Transverse colon (tissue), 4 donors: ENCODE data around the gene GPC6. TPM values are rescaled to one million over a fixed set of nuclear protein-coding genes. Genes with fewer than 3 reads are reported as not detected.
"Not testable (repeated sequence)": the region's sequence is repeated elsewhere in the genome, so short reads cannot be mapped to it uniquely, and the experiment has no call there.

Source experiments
- DNase-seq: peaks from one replicate; pipeline ENCODE4 v3.0.0-alpha.2; 2019
- H3K27ac ChIP-seq, 4 donors: fragments of 200-600 bp; sonication (generic); 2 replicates each; pipeline ENCODE4 v1.5.1; 2016 to 2018; ENCODE audit warnings: inconsistent platforms in 4 of 4
- H3K27me3 ChIP-seq: fragments of 200-600 bp; sonication (generic); 2 replicates; pipeline ENCODE4 v1.5.1; 2017; ENCODE audit warnings: inconsistent platforms
- H3K36me3 ChIP-seq, 4 donors: fragments of 200-600 bp; sonication (generic); 2 replicates each; pipeline ENCODE4 v1.5.1; 2017 to 2019; ENCODE audit warnings: inconsistent platforms in 4 of 4
- H3K4me1 ChIP-seq, 4 donors: fragments of 200-600 bp; sonication (generic); 2 replicates each; pipeline ENCODE4 v1.5.1; 2017 to 2020; ENCODE audit warnings: inconsistent platforms in 4 of 4
- H3K4me3 ChIP-seq, 4 donors: fragments of 200-600 bp; sonication (generic); 1 replicate in 1 of 4; 2 replicates in 3 of 4; pipeline versions ENCODE4 v1.5.1 to v1.6.1; 2017 to 2019; ENCODE audit warnings: inconsistent platforms in 4 of 4
- H3K9me3 ChIP-seq, 2 donors: fragments of 200-600 bp; sonication (generic); 2 replicates each; pipeline ENCODE4 v1.5.1; 2017 to 2019; ENCODE audit warnings: inconsistent platforms in 2 of 2
- EP300 ChIP-seq: sonication (generic); formaldehyde crosslinking; IDR thresholded peaks from one replicate; pipeline ENCODE4 v1.6.1; 2017; ENCODE audit warnings: antibody characterized with exemption, low read depth
- POLR2A ChIP-seq: fragments of 450-650 bp; IDR thresholded peaks from one replicate; pipeline ENCODE4 v1.6.1; 2016; ENCODE audit warnings: antibody characterized with exemption, mild to moderate bottlenecking, moderate library complexity
- POLR2AphosphoS5 ChIP-seq, 3 donors: sonication (generic); formaldehyde crosslinking; IDR thresholded peaks; one replicate each; pipeline ENCODE4 v1.6.1; 2016; ENCODE audit warnings: antibody characterized with exemption in 3 of 3
- WGBS, 2 donors: methylation state at CpG; one replicate each; pipeline ENCODE4 v1.1.5; 2018; ENCODE audit warnings: low coverage in 1 of 2; 5-methylcytosine and 5-hydroxymethylcytosine counted together
- in situ Hi-C, 4 donors: fragments of 200-750 bp; cut with MboI; loops; one replicate each; pipeline versions ENCODE4 v1.15.0 to v1.15.1; 2017; ENCODE audit warnings: low sequenced_read_pairs in 3 of 4, low pct_ligation_motif_present in 1 of 4, low pct_unique_long_range_greater_than_20kb in 1 of 4
- intact Hi-C: fragments of 100-400 bp; cut with DNase I; formaldehyde crosslinking; loops from one replicate; pipeline ENCODE4 v1.15.1; 2023; ENCODE audit warnings: low total_unique reads
- total RNA-seq, 4 donors: library from RNA; depleted of rRNA; stranded (reverse); fragments of >200 nt; gene quantifications; one replicate each; pipeline ENCODE4 v1.1.0, GENCODE V29; 2016
- TF ChIP-seq, protein P1 (sequence below), 5 experiments: fragments of 200-600 bp in 3 of 5; fragments of 450-650 bp in 2 of 5; sonication (generic) in 3 of 5; IDR thresholded peaks; 1 replicate in 2 of 5; 2 replicates in 3 of 5; pipeline ENCODE4 v1.5.1; 2016 to 2017; ENCODE audit warnings: antibody characterized with exemption in 5 of 5, inconsistent platforms in 3 of 5, mild to moderate bottlenecking in 2 of 5, moderate library complexity in 1 of 5

The GPC6 gene
- total RNA-seq, 4 donors from 2014 or later, result 0.75 to 5.7 (median 4.0) TPM

DNA sequence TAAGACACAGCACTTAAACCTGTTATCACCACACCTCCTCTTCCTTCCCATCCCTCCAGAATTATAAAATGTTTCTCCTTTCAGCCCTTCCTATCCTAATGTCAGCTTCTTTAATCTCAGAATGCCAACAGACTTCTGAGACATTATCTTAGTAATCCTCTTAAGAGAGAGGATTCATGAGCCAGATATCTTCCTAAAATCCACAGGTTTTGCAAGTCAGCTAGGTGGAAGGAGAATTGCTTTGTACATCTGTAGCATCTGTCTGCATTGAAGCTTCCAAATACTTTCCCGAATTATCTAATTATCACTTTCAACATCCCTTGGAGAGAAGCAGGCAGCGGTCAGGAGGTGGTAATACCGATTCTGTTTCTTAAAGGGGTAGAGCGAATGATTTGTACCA, 1073.8 kb downstream of the GPC6 start:
- DNase-seq, result no peak
- in situ Hi-C loops, result no loop called here

DNA sequence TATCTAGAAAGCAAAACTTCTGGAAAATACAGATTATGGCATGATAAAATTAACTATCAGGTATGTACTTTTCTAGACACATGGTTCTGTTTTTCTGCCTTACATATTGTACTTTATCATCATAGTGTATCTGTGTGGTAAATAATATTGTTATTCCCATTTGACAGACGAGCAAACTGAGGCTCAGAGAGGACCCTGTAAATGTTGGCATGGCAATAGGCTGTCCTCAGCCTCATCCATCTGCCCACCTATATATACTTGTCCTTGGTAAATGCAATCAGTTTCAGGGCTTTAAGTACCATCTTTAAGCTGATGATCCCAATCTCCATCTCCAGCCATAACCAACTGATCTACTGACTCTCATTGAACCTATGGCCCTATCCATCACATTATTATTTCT, 1074.9 kb downstream of the GPC6 start:
- Histone ChIP-seq H3K27me3 (no peaks in the 10 kb centered on the region), H3K9me3 (no peaks in the 10 kb centered on the region), H3K27ac (no peak overlapping the region), H3K4me3 (no peak overlapping the region), H3K36me3 (no peaks in the 10 kb centered on the region), H3K4me1 (peaks cover 0 to 12% (median 4%) of the 10 kb centered on the region in 4 donors)
- intact Hi-C loops, result no loop called here
- WGBS, 2 donors, result 78 to 80% methylated on average over 1 of the region's 1 CpG
- in situ Hi-C loops, result no loop called here
- no peak for TF ChIP-seq POLR2A
- TF ChIP-seq POLR2AphosphoS5 (IDR thresholded peaks at IDR 0.05), result no peak
- TF ChIP-seq, protein P1, sequence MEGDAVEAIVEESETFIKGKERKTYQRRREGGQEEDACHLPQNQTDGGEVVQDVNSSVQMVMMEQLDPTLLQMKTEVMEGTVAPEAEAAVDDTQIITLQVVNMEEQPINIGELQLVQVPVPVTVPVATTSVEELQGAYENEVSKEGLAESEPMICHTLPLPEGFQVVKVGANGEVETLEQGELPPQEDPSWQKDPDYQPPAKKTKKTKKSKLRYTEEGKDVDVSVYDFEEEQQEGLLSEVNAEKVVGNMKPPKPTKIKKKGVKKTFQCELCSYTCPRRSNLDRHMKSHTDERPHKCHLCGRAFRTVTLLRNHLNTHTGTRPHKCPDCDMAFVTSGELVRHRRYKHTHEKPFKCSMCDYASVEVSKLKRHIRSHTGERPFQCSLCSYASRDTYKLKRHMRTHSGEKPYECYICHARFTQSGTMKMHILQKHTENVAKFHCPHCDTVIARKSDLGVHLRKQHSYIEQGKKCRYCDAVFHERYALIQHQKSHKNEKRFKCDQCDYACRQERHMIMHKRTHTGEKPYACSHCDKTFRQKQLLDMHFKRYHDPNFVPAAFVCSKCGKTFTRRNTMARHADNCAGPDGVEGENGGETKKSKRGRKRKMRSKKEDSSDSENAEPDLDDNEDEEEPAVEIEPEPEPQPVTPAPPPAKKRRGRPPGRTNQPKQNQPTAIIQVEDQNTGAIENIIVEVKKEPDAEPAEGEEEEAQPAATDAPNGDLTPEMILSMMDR (IDR thresholded peaks at IDR 0.05), result no peak
- TF ChIP-seq EP300, result no peak
- no peak for DNase-seq

More for the DNA sequence above, 1073.8 kb downstream of the GPC6 start:
- TF ChIP-seq POLR2AphosphoS5 (IDR thresholded peaks at IDR 0.05) (no peak), POLR2A (no peak), EP300 (no peak)
- TF ChIP-seq, protein P1 (IDR thresholded peaks at IDR 0.05), result no peak
- Histone ChIP-seq H3K4me1 (peaks cover 0 to 5% (median 4%) of the 10 kb centered on the region in 4 donors), H3K4me3 (no peak overlapping the region), H3K36me3 (no peaks in the 10 kb centered on the region), H3K9me3 (no peaks in the 10 kb centered on the region), H3K27ac (no peak overlapping the region), H3K27me3 (no peaks in the 10 kb centered on the region)
- intact Hi-C loops, result no loop called here
- 67 to 84% methylated on average over 4 of the region's 4 CpGs for WGBS, 2 donors

DNA sequence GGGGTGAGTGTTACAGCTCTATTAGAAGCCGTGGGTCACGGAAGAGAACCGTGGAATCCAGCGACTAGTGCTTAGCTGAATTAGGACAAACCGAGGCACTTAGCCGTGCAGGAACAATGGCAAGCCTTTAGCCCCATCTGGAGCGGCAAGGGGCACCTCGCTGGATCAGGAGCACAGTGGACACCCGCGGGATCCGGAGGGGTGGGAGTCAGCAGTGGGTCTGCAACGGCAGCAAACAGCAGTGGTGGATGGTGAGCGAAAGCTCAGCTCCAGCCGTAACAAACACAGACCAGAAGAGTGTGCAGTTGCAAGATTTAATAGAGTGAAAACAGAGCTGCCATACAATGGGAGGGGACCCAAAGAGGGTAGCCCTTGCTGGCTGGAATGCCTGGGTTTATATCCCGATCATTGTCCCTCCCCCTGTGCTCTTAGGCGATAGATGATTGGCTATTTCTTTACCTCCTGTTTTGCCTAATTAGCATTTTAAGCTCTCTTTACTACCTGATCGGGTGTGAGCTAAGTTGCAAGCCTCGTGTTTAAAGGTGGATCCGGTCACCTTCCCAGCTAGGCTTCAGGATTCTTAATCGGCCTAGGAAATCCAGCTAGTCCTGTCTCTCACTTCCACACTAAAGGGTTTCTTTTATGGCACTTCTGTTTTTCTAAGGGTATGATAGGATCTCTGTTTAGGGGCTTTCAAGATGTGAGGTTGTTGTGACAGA, 1076.4 kb downstream of the GPC6 start:
- intact Hi-C loops, H3K36me3 ChIP-seq, H3K27ac ChIP-seq, DNase-seq, H3K27me3 ChIP-seq, H3K4me3 ChIP-seq, in situ Hi-C loops, H3K9me3 ChIP-seq: not testable (repeated sequence)
- WGBS, 2 donors, result 91 to 100% methylated on average over 2 to 20 of the region's 20 CpGs
- H3K4me1 ChIP-seq, result peaks cover 0 to 12% (median 4%) of the 10 kb centered on the region in 4 donors

DNA sequence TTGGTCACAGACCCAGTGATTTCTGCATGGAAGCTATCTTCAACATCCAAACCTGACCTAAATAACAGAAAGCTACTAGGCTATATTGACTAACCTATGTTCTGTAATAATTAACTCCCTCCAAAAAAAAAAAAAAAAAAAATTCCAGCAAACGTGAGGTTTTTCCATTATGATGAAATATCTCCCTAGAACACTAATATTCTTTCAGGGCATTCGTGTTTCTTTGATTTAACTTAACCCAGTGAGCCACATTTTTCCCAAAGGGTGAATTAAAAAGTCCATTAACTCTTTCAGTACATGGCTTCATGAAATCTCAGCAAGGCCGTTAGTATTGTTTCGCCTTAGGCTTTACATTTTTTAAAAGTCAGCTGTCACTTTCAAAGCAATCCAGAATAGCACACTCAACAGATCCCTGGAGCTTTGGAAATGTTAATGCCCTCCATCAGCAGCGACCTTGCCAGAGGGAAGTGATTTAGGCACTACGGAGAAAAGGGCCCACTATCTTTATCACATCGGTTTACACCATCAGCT, 1077.1 kb downstream of the GPC6 start:
- in situ Hi-C loops, result no loop called here
- Histone ChIP-seq H3K27me3 (no peaks in the 10 kb centered on the region), H3K27ac (no peak overlapping the region), H3K4me1 (peaks cover 0 to 12% (median 4%) of the 10 kb centered on the region in 4 donors), H3K36me3 (no peaks in the 10 kb centered on the region), H3K4me3 (no peak overlapping the region), H3K9me3 (no peaks in the 10 kb centered on the region)
- intact Hi-C loops, result no loop called here
- TF ChIP-seq EP300, result no peak
- no peak for TF ChIP-seq POLR2A
- 56 to 63% methylated on average over 4 to 7 of the region's 7 CpGs for WGBS, 2 donors
- DNase-seq, result no peak

GRCh38 chr13:94305033-94305432, 1078.4 kb downstream of the GPC6 start:
- DNase-seq, result no peak
- intact Hi-C loops, result no loop called here
- TF ChIP-seq POLR2AphosphoS5 (IDR thresholded peaks at IDR 0.05) (no peak), EP300 (no peak), POLR2A (no peak)
- TF ChIP-seq, protein P1 (IDR thresholded peaks at IDR 0.05), result no peak
- no peaks in the 10 kb centered on the region for H3K27me3 ChIP-seq
- no peak overlapping the region for H3K4me3 ChIP-seq
- no peak overlapping the region for H3K27ac ChIP-seq
- peaks cover 0 to 14% (median 4%) of the 10 kb centered on the region in 4 donors for H3K4me1 ChIP-seq
- in situ Hi-C loops, result no loop called here
- no peaks in the 10 kb centered on the region for H3K36me3 ChIP-seq
- 46 to 47% methylated on average over 2 of the region's 2 CpGs for WGBS, 2 donors
- no peaks in the 10 kb centered on the region for H3K9me3 ChIP-seq
